GM19463 (cell line): ENCODE measurements around the gene FOXD4L4.
"Not testable (repeated sequence)": the region's sequence is repeated elsewhere in the genome, so short reads cannot be mapped to it uniquely, and the experiment has no call there.

ENCODE experiments used
- ATAC-seq: cut with Tn5 transposase; IDR thresholded peaks from one replicate; pipeline ENCODE4 v1.9.1; 2021; ENCODE audit warnings: mild to moderate bottlenecking, moderate library complexity; ENCODE audit not compliant: unreplicated experiment

The FOXD4L4 gene

GRCh38 chr9:65737096-65737564, at the start of gene FOXD4L4:
Gene FOXD4L4, plus strand, starts transcription at chr9:65737146. Its CDS starts 0 bp downstream, at chr9:65737146.
- ATAC-seq, result not testable (repeated sequence)

- not testable (repeated sequence) for ATAC-seq
Measured at GRCh38 chr9:65703550-65703949, 33.4 kb upstream of the FOXD4L4 start.

DNA sequence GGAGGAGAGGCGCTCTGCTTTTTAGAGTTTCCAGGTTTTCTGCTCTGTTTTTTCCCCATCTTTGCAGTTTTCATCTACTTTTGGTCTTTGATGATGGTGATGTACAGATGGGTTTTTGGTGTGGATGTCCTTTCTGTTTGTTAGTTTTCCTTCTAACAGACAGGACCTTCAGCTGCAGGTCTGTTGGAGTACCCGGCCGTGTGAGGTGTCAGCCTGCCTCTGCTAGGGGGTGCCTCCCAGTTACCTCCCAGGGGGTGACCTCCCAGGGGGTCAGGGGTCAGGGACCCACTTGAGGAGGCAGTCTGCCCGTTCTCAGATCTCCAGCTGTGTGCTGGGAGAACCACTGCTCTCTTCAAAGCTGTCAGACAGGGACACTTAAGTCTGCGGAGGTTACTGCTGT, 22.5 kb upstream of the FOXD4L4 start:
- ATAC-seq, result not testable (repeated sequence)

DNA sequence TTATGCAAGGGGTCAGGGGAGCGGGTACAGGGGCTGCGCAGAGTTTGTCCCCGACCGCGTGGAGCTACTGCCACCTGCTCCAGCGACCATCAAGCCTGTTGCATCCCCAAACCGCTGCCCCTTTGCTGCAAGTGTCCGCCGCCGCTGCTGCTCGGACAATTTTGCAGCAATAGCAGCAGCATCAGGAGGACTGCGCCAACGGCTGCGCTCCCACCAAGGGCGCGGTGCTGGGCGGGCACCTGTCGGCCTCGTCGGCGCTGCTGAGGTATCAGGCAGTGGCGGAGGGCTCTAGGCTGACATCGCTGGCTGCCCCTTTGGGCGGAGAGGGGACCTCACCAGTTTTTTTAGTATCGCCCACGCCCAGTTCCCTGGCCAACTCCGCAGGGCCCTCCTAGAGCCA, 1.2 kb downstream of the FOXD4L4 start:
- not testable (repeated sequence) for ATAC-seq
